ENCODE measurements around the gene DTNB. TPM values are rescaled to one million over a fixed set of nuclear protein-coding genes. Genes with fewer than 3 reads are reported as not detected.

DTNB gene
- total and polyA plus RNA-seq, 2 experiments from 2014 or later, result 10.3 to 13.9 TPM

GRCh38 chr2:25376750-25377621 is 296.4 kb downstream of the DTNB start:
- Histone ChIP-seq H3K4me3 (no peak overlapping the region), H3K27ac (peak overlapping the region; percentile 77), H4K20me1 (ENCODE audit: insufficient read depth, poor library complexity, severe bottlenecking) (no peaks in the 10 kb centered on the region), H3K9me2 (replicated peaks; ENCODE audit: insufficient read depth) (no peaks in the 10 kb centered on the region), H3K4me1 (ENCODE audit: insufficient read depth) (peaks cover 11% of the 10 kb centered on the region), H3K36me3 (replicated peaks; ENCODE audit: insufficient read depth, low read depth) (no peaks in the 10 kb centered on the region), H3K9me3 (ENCODE audit: low read depth) (no peaks in the 10 kb centered on the region), H3K79me2 (no peaks in the 10 kb centered on the region), H3K4me2 (peak overlapping the region; percentile 57), H2AFZ (no peak overlapping the region), H3K27me3 (no peaks in the 10 kb centered on the region)
- peak; percentile 96 for DNase-seq (ENCODE audit: low spot score)
- TF ChIP-seq CTCF (IDR thresholded peaks at IDR 0.05; ENCODE audit: poor library complexity), result peak; percentile 91
- TF ChIP-seq EZH2 (IDR thresholded peaks at IDR 0.05; ENCODE audit: borderline replicate concordance), result no peak
- no peak for TF ChIP-seq EZH2phosphoT487 (IDR thresholded peaks at IDR 0.05; ENCODE audit: low read depth, severe bottlenecking, unreplicated experiment)
- WGBS (ENCODE audit: low lambda C conversion rate, missing lambda C conversion rate), result 20% methylated on average over 39 of the region's 52 CpGs

- peak overlapping the region; percentile 70 for H3K27ac ChIP-seq
- no peak for DNase-seq (ENCODE audit: low spot score)
- 86% methylated on average over 16 of the region's 16 CpGs for WGBS (ENCODE audit: low lambda C conversion rate, missing lambda C conversion rate)
- no peaks in the 10 kb centered on the region for H3K79me2 ChIP-seq
- H3K4me1 ChIP-seq (ENCODE audit: insufficient read depth), result peaks cover 15% of the 10 kb centered on the region
- peak overlapping the region; percentile 57 for H3K4me2 ChIP-seq
- H3K27me3 ChIP-seq, result no peaks in the 10 kb centered on the region
- H3K9me3 ChIP-seq (ENCODE audit: low read depth), result no peaks in the 10 kb centered on the region
- no peak overlapping the region for H3K4me3 ChIP-seq
- TF ChIP-seq EZH2 (IDR thresholded peaks at IDR 0.05; ENCODE audit: borderline replicate concordance) (no peak), EZH2phosphoT487 (IDR thresholded peaks at IDR 0.05; ENCODE audit: low read depth, severe bottlenecking, unreplicated experiment) (no peak), CTCF (IDR thresholded peaks at IDR 0.05; ENCODE audit: poor library complexity) (no peak)
- H2AFZ ChIP-seq, result no peak overlapping the region
- H3K36me3 ChIP-seq (replicated peaks; ENCODE audit: insufficient read depth, low read depth), result no peaks in the 10 kb centered on the region
- no peaks in the 10 kb centered on the region for H3K9me2 ChIP-seq (replicated peaks; ENCODE audit: insufficient read depth)
- no peaks in the 10 kb centered on the region for H4K20me1 ChIP-seq (ENCODE audit: insufficient read depth, poor library complexity, severe bottlenecking)
Observed at GRCh38 chr2:25375989-25376545, 297.3 kb downstream of the DTNB start.

- no peaks in the 10 kb centered on the region for H3K9me3 ChIP-seq (ENCODE audit: low read depth)
- no peaks in the 10 kb centered on the region for H3K27me3 ChIP-seq
- H3K4me1 ChIP-seq (ENCODE audit: insufficient read depth), result peaks cover 19% of the 10 kb centered on the region
- H3K9me2 ChIP-seq (replicated peaks; ENCODE audit: insufficient read depth), result no peaks in the 10 kb centered on the region
- no peak for DNase-seq (ENCODE audit: low spot score)
- 93% methylated on average over 17 of the region's 17 CpGs for WGBS (ENCODE audit: low lambda C conversion rate, missing lambda C conversion rate)
- no peaks in the 10 kb centered on the region for H3K36me3 ChIP-seq (replicated peaks; ENCODE audit: insufficient read depth, low read depth)
- H4K20me1 ChIP-seq (ENCODE audit: insufficient read depth, poor library complexity, severe bottlenecking), result no peaks in the 10 kb centered on the region
- no peak overlapping the region for H3K4me3 ChIP-seq
- H2AFZ ChIP-seq, result no peak overlapping the region
- TF ChIP-seq CTCF (IDR thresholded peaks at IDR 0.05; ENCODE audit: poor library complexity), result no peak
- no peak for TF ChIP-seq EZH2 (IDR thresholded peaks at IDR 0.05; ENCODE audit: borderline replicate concordance)
- TF ChIP-seq EZH2phosphoT487 (IDR thresholded peaks at IDR 0.05; ENCODE audit: low read depth, severe bottlenecking, unreplicated experiment), result no peak
- H3K27ac ChIP-seq, result no peak overlapping the region
- no peaks in the 10 kb centered on the region for H3K79me2 ChIP-seq
- H3K4me2 ChIP-seq, result no peak overlapping the region
Observed at GRCh38 chr2:25375371-25375988, 297.9 kb downstream of the DTNB start.
